GM21619 (cell line): ENCODE measurements around the gene VWCE.

Source experiments
- ATAC-seq: cut with Tn5 transposase; IDR thresholded peaks from one replicate; pipeline ENCODE4 v1.9.1; 2021; ENCODE audit not compliant: unreplicated experiment

VWCE gene

DNA sequence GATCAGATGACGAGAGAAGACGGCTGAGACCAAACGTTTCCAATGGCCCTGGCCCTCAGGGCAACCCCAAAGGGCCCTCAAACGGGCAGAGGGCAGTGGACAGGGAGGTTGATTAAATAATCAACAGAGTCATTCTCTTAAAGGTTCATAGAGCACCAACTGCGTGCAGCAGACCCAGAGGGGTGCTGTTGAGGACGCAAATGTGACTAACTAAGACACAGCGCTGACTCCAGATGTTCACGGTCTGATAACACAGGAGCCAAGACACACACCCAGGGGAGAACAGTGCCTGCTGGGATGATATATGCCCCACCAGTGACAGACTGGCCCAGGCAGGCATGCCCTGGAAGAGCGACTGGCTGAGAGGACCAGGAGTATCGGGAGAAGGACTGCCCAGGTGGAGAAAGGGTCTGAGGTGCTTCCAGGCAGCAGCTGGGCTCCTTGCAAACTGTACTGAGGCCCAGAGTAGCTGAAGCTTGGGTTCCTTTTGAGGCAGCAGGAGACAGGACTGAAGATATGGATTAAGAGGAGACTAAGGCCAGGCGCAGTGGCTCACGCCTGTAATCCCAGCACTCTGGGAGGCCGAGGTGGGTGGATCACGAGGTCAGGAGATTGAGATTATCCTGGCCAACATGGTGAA, 7.7 kb downstream of the VWCE start:
- no peak for ATAC-seq

DNA sequence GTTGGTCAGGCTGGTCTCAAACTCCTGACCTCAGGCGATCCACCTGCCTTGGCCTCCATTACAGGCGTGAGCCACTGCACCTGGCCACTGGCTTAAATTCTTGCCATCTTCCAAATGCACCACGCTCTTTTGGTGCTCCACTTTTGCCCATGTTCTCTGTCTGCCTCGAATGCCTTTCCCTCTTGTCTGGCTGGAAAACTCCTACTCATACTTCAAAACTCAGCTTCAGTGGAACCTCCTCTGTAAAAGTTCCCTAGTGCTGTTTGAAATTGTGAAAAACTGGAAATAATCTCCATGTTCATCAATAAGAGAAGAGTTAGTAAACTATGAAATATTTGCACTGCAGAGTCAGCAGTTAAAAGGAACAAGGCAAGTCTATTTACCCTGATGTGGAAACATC, 11.5 kb downstream of the VWCE start:
- ATAC-seq, result no peak

DNA sequence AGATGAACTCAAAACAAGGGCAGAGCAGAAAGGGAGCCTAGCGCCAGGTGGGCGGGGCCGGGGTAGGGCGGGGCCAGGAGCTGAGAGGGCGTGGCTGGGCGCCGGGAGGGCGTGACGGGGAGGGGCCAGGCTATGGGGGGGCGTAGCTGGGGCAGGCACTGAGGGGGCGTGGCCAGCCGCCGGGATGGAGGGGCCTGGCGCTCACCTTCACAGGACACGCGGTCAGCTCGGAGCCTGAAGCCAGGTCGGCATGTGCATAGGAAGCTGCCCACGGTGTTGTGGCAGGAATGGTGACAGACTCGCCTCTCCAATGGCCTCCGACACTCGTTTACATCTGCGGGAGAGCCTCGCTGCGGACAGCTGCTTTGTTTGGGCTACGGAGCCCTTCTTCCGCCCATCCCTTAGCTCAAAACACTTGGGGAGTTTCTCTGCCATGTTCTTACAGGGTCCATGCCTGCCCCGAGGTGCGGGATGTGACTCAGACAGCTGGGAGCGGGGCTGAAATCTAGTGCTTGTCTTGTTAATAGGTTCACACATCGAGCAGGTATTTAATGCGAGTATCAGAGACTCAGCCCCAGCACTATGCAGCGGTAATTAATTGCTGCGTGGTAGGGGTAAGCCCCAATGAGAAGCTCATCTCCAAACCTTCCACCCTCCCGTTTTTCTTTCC, 13.4 kb downstream of the VWCE start:
- no peak for ATAC-seq

DNA sequence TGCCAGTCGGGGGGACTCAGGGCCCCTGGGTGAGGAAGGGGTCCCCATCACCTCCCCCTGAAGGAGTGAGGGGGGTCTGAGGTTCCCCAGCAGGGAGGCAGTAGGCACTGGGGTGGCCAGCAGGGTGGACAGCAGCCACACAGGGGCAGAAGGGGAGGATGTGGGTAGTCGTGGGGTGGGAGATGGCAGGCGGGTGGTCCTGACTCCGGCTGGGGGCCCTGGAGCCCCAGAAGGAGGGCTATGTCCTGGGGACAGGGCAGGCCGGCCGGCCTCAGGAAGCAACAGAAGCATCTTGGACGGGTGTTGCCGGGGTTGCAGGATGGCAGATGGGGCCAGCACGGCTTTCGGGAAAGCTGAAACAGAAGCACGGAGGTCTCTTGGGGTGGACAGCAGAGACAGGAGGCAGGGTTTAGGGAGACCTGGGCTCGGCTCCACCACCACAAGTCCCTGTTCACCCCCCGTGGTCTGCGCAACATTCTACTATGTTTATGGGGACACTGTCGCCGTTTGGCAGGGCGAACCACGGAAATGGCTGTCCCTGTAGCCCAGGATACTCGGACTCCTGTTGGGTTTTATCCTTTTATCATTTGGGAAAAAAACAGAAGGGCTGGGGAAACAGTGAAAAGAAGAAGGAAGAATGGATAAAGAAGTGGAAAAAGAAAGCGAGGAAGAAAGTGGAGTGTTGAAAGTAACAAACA, 14.1 kb downstream of the VWCE start:
- no peak for ATAC-seq

DNA sequence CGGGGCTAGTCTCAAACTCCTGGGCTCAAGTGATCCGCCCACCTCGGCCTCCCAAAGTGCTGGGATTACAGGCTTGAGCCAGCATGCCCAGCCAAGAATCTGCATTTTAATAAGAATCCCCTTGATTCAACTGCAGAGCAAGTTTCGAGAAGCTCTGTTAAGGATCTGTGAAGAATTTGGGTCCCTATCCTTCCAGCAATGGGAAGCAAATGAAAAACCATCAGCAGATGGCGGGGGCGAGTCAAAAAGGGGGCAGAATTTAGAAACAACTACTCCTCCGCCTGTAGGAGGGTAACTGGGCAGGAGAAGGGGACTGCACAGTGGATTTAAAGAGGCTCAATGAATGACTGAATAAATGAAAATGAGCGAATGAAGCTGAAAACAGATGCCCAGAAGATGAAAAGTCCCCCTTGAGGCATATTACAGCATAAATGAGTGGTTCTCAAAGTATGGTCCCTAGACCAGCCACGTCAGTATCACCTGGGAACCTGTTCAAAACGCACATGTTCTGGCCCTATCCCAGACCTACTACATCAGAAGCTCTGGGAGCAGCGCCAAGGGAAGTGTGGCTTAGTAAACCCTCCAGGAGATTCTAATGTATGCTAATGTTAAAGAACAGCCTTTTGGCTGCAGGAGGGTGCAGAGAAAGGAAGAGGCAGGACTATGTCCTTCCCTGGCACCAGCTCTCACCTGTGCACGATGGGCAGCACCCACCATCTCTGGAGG, 15.0 kb downstream of the VWCE start:
- no peak for ATAC-seq

DNA sequence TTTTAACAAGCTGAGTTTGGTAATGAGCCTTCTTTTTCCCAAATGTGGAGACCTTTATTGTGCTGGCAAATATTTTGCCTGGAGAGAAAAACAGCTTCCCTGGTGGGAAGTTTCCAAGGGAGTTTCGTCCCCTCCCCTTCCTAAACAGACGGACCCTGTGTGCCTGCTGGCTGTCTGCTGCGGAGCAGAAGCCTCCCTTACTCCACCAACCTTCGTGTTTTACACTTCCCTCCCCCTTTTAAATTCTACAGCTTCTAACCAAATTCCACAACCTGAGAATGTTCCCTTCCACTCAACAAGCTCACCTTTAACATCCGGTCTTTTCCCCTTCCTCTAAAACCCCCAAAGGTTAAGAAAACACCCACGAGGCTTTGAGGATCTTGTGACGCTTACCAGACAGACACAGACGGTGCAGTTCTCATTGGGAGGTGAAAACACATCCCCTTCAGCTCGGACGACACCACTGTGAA, 17.1 kb downstream of the VWCE start:
- ATAC-seq, result no peak

DNA sequence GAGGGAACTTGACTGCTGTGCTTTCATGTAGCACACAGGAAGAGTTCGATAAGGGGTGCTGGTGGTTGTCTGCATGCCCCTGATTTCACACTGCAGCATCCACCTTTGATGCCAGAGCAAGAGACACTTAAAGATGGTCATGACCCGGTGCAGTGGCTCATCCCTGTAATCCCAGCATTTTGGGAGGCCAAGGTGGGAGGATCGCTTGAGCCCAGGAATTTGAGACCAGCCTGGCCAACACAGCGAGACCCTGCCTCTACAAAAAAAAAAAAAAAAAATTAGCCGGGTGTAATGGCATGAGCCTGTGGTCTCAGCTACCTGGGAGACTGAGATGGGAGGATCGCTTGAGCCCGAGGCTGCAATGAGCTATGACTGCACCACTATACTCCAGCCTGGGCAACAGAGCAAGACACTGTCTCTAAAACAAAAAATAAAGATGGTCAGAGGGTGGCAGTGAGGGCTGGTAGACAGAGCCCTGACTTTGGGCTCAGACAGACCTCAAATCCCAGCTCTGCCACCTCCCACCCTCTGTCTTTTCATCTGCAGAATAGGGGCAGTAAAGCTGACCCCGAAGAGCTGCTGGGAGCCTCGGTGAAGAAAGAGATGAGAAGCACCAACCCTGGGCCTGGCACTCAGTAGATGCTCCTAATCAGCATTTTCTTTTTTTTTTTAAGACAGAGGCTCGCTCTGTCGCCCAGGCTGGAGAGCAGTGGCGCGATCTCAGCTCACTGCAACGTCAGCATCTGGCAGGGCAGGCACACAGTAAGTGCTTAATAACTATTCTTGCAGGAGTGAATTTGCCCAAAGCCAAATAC, 17.7 kb downstream of the VWCE start:
- ATAC-seq, result no peak

DNA sequence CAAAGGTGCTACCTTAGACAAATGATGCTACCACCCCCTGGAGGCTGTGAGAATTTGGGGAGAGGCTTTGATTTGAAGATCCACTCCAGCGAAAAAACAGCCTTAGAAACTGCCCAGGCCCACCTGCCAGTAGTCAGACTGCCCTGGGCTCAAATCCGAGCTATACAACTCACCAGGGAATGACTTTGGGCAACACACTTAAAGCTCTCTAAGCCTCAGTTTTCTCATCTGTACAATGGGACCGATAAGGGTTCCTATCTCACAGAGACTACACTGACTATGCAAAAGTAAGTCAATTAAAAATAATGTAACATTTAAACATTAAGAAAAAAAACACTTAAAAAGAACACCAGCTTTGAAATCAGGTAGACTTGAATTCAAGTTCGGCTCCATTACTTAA, 19.9 kb downstream of the VWCE start:
- ATAC-seq, result no peak

DNA sequence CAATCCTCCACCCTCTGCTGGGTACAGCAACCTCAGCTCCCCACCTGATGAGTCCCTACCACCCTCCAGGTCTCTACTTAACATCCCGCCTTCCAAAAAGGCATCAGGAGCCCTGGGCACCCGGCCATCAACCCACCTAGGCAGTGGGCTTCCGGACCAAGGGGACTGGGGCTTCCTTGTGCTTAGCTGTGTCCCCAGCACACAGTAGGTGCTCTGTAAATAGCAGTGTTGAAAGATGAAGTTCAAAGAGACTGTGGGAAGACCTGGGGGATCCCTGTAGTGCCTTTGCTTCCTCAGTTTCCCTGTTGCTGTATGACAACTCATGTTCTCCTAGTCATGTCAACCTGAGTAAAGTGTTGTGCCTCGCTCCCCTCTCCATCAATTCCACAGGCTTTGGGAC, 21.0 kb downstream of the VWCE start:
- ATAC-seq, result no peak

DNA sequence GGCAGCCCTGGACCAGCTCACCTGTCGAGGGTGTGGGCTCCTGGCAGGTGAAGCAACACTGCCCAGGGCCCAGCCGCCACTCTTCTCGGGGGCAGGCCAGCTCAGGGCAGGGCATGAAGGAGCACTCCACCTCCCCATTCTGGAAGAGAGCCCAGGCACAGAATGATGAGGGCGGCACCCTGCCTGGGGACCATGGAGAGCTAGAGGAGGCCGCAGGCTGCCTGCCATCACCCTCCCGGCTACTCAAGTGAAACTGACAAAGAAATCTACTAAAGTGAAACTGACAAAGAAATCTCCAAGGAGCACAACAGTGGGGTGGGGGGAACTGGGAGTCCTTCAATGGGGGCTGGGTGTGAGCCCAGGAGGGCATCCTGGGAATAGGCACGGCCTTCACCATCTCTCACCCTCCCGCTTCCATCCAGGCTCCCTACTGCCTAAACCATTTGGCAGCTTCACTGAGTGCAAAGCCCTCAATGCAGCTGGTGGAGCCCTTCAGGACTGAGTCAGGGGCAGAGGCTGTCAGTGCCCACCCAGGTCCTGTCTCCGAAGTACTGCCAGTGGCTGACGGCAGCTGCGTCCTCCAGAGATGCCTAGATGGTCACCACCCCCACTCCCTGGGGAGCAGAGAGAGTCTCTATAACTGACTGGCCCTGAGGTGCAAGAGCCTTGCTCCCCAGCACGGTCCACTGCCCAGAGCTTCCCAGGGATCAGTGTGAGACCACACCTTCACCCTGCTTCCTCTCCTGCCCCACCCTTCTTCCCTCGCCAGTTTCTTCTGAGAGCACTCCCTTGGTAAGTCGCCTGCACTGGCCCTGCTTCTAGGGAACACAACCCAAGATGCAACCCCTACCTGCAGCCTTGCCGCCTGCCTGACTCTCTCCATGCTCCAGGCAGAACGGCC, 21.7 kb downstream of the VWCE start:
- no peak for ATAC-seq

DNA sequence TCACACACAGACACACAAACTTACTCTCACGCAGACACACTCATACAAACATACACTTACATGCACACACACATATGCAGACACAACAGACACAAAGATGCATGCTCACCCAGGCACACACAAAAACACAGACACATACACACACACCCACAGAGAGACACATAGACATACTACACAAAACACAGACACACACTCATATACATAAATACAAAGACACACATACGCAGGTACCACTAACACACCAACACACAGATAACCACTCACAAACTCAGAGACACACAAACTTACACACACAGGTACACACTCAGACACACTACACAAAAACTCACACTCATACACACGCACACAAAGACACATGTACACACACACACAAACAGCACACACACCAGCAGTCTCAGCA, 22.4 kb downstream of the VWCE start:
- ATAC-seq, result no peak

DNA sequence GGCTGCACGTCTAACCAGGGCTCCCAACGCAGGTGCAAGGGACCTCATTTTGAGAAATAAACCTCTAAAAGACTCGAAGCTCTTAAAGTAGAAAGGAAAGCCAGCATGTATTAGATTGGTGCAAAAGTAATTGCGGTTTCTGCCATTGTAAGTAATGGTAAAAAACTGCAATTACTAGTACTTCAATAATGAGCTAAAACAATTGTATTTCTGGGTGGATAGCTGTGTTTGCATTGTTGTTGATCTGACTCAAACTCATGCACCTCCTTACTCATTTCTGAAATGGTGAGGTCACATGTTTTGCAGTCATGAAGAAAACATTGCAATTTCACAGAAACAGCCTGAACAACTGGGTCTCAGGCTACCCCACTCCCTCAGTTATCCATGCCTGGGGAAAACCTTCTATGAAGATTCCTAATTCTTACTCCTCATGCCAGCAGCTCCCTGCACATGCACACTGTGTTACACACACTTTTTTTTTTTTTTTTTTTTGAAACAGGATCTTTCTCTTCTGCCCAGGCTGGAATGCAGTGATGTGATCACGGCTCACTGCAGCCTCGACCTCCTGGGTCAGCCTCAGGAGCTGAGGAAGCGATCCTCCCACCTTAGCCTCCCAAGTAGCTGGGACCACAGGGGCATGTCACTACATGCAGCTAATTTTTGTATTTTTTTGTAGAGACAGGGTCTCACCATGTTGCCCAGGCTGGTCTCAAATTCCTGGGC, 24.6 kb downstream of the VWCE start:
- no peak for ATAC-seq

DNA sequence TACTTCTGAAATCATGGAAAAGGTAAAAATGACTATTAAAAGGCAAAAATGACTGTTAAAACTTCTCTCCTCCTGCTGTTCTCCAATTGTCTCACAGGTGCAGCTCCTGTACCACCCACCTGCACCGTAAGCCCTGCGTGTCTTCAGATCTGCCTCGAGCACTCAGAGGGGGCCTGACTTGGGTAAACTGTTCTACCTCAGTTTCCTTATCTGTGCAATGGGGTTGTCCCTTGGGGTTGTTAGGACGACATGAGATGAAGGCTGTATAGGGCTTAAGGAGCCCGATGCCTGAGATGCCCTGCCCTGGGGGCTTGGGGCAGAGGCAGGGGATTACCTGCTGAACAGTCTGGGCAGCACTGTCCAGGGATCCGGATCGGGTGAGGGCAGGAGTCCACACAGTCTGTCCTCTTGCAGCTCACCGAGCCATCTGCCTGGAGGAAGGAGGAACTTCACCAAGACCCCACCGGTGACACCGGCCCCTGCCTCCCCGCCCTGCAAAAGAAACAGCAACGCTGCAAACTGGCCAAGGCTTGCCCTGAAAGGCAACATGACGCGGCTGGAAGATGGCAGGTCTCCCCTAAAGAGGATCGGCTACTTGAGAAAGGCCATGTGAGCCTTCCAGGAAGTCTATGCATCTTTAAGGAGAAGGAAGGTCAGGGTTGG, 26.4 kb downstream of the VWCE start:
- ATAC-seq, result no peak

DNA sequence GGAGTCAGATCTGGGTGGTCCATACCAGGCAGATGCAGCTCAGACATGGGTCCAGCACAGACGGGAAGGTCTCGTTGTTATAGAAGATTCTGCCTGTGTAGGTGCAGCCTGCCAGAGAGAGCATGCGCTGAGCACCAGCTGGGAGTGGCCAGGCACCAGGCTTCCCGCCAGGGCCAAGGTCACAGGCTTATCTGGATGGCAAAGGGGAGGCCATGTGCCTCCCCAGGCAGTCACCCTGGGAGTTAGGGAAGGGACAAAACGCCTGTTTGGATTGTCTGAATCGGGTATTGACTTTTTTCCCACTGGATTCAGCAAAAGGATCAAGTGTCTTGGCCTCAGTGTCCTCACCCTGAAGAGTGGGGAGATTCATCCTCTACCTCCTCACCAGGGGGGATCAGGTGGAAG, 27.7 kb downstream of the VWCE start:
- no peak for ATAC-seq

DNA sequence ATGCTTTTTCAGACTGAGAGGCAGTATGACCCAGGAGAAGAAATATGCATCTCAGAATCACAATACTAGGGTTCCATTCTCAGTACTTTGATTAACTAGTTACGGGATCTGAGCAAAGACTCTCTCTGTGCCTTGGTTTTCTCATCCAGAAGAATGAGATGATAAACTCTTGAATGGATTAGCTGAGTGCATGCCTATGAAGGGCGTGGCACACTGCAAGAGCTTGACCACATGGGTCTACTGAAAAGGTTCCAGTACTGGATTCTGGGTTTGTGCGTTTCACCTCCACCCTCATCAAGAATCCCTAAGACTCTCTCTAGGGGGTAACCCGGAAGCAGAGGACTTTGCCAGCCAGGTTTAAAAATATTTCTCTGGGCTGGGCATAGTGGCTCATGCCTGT, 28.5 kb downstream of the VWCE start:
- ATAC-seq, result no peak

DNA sequence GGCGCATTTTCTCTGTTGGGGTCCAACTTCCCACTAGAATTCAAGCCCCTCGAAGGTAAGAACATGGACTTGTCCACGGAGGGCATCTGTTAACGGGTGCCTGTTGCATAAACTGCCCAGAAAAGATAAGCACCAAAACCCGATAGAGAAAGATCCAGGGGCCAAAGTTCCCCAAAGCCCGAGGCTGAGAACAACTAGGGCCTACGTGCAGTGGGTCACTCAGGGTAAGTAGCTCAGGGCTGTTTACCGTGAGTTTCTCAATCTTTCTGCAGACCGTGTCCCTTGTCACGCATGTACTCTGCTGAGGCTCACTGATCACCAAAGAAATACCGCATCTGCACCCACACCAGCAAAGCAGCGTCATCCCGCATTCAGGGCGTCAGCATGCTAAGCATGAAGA, 29.8 kb downstream of the VWCE start:
- no peak for ATAC-seq

DNA sequence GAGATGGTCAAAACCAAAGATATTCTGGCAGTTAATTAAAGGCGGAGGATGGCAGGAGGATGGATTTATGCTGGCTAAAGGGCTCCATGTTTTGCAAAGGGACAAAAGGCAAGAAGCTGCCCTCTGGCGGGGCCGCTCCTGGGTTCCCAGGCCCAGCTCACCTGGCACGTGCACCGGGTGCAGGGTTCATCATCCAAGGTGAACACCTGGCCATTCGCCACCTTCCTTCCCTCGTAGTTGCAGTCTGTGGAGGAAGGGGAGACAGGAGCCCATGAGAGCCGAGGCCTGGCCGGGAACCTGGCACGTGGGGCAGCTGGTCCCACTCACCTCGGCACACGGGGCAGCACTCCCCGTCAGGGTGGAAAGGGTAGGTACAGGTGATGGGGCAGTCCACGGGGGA, 30.3 kb downstream of the VWCE start:
- no peak for ATAC-seq

DNA sequence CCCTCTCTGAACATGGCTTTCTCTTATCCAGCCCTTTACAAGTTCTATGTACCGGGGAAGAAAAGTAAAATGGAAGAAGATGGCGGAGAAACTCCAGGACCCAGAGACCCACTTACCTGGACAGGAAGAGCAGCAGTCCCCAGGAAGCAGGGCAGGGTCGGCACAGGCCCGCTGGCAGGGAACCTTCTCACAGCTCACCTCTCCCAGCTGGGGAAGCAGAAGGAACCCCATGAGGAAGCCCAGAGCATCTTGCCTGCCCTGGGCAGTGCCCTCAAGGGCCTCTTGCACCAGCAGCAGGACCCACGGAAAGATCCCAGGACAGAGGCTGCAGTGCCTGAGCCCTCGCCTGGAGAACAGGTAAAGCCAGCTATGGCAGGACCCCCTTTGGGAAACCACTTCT, 30.7 kb downstream of the VWCE start:
- ATAC-seq, result no peak

DNA sequence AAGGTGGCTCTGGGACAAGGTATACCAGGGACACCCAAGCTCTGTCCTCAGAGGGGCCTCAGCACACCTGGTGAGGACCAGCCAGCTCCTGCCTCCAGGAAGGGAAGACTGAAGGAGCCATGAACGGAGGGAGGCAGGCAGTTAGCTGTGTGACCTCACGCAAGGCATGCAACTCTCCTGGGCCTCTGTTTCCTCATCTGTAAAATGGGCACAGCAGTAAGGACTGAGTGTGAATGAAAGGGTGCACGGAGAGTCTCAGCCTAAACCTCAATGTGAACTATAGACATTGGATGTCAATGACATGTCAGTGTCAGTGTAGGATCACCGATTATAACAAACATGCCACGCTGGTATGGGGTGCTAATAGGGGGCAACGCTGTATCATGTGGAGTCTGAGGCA, 35.8 kb downstream of the VWCE start:
- no peak for ATAC-seq
